Measurements from ENCODE around the gene ENTHD1. TPM values are rescaled to one million over a fixed set of nuclear protein-coding genes. Genes with fewer than 3 reads are reported as not detected.

The ENTHD1 gene
- total and polyA plus RNA-seq, 9 of the 15 experiments (the other 6 are each of a cell fraction or from before 2014, with no cell fraction given), result 0.13 to 0.98 (median 0.35) TPM

- Histone ChIP-seq H3K4me2 (ENCODE audit: insufficient read depth, low read length) (no peak overlapping the region), H2AFZ (ENCODE audit: low read depth, low read length) (no peak overlapping the region), H3K9ac (ENCODE audit: insufficient read depth in 1 of 2, low read depth in 2 of 2, low read length in 2 of 2) (no peak overlapping the region), H3K36me3 (ENCODE audit: control insufficient read depth, insufficient read depth, low read length) (no peaks in the 10 kb centered on the region), H3K27ac (ENCODE audit: extremely low read depth, low read depth, low read length) (no peak overlapping the region), H3K27me3 (ENCODE audit: control insufficient read depth in 2 of 2, insufficient read depth in 2 of 2, low read length in 2 of 2) (no peaks in the 10 kb centered on the region), H3K9me1 (ENCODE audit: control insufficient read depth, insufficient read depth, low read length) (no peaks in the 10 kb centered on the region), H3K9me3 (replicated peaks; ENCODE audit: control insufficient read depth, insufficient read depth, low read depth, low read length) (no peaks in the 10 kb centered on the region; the same call in 1 of the 2 replicates), H3K79me2 (ENCODE audit: control insufficient read depth, insufficient read depth, low read length) (peaks cover 27% of the 10 kb centered on the region; the same call in 2 of the 3 replicates), H4K20me1 (replicated peaks; ENCODE audit: control insufficient read depth, insufficient read depth, low read length) (no peaks in the 10 kb centered on the region), H3K4me3 (no peak overlapping the region), H3K4me1 (replicated peaks in 1 of 2; ENCODE audit: control insufficient read depth in 2 of 2, insufficient read depth in 2 of 2, low read length in 2 of 2) (peaks cover 22 to 57% of the 10 kb centered on the region in 2 experiments; a peak in 4 of 5 replicates)
- no TSS peak for BruUV-seq (replicated peaks)
- intact Hi-C loops (cut with micrococcal nuclease) (loop anchor here (10.0 kb wide), 1 partner anchor 69 kb away; no protein-coding TSS in a partner anchor), in situ Hi-C loops (cut with MboI) (no loop called here)
- CTCF ChIA-PET (ENCODE audit: low intra/inter-chr PET ratio), result no interaction called here
- POLR2A ChIA-PET, result no interaction called here
- TF ChIP-seq IRF1 (CRISPR knock-in tag; IDR thresholded peaks at IDR 0.05; ENCODE audit: borderline replicate concordance), result no peak
- no peak for TF ChIP-seq RUNX1 (IDR thresholded peaks at IDR 0.05; ENCODE audit: low read depth)
- TF ChIP-seq TAL1 (IDR thresholded peaks at IDR 0.05), result no peak
- TF ChIP-seq EGR1 (conservative IDR thresholded peaks at IDR 0.05), result no peak
- TF ChIP-seq ELK3 (CRISPR knock-in tag; IDR thresholded peaks at IDR 0.05), result no peak
- no peak for TF ChIP-seq MBD2 (IDR thresholded peaks at IDR 0.05; ENCODE audit: borderline replicate concordance, low read depth)
- TF ChIP-seq ZBTB12 (CRISPR knock-in tag; IDR thresholded peaks at IDR 0.05), result no peak
- TF ChIP-seq ZKSCAN1 (IDR thresholded peaks at IDR 0.05; ENCODE audit: low read depth, low read length), result no peak
- TF ChIP-seq SREBF1 (IDR thresholded peaks at IDR 0.05; ENCODE audit: borderline replicate concordance, low read depth, low read length), result no peak
- TF ChIP-seq ZNF184 (CRISPR knock-in tag; IDR thresholded peaks at IDR 0.05), result no peak
- TF ChIP-seq ZNF57 (CRISPR knock-in tag; IDR thresholded peaks at IDR 0.05), result no peak
- TF ChIP-seq POLR3A (IDR thresholded peaks at IDR 0.05; ENCODE audit: borderline replicate concordance, extremely low read depth, insufficient read depth, insufficient read length), result no peak
- TF ChIP-seq ZSCAN32 (CRISPR knock-in tag; IDR thresholded peaks at IDR 0.05), result no peak
- no peak for TF ChIP-seq KLF6 (CRISPR knock-in tag; IDR thresholded peaks at IDR 0.05; ENCODE audit: borderline replicate concordance)
- no peak for TF ChIP-seq TGIF2 (CRISPR knock-in tag; IDR thresholded peaks at IDR 0.05)
- TF ChIP-seq, protein P1, sequence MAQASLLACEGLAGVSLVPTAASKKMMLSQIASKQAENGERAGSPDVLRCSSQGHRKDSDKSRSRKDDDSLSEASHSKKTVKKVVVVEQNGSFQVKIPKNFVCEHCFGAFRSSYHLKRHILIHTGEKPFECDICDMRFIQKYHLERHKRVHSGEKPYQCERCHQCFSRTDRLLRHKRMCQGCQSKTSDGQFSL (CRISPR knock-in tag; IDR thresholded peaks at IDR 0.05), result no peak
- TF ChIP-seq, protein P1 (tag; IDR thresholded peaks at IDR 0.05), result no peak
- no peak for FAIRE-seq
- no peak for ATAC-seq
- 96% methylated on average over 4 of the region's 18 CpGs for WGBS (ENCODE audit: insufficient coverage, low coverage, missing lambda C conversion rate)
- no peak for DNase-seq (ENCODE audit: extremely low read depth in 1 of 4, low spot score in 3 of 4)
These were observed 30.7 kb upstream of the ENTHD1 start for GRCh38 chr22:39924286-39924685.

Measured in K562 (cell line).